ENCODE data around the gene NEK11. TPM values are rescaled to one million over a fixed set of nuclear protein-coding genes. Genes with fewer than 3 reads are reported as not detected.

The NEK11 gene
- polyA plus RNA-seq, 3 donors: 0.31 to 0.56 (median 0.43) TPM

DNA sequence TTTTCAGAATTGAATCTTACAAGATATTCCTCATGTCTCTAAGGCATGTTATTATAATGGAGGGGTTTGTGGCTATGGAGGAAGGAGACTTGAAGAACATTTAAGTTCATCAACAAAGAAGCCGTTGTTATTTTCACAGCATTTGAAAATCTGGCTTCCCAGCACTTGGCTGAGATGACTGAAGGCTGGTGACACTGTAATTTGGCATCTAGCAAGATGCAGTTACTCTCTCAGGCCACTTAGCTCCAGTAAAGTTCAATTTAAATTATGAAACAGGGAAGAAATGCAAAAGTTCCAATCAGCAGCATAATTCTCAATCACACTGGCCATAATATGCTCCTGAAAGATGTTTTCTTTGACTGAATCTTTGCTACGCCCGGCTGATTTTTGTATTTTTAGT is 215.5 kb downstream of the NEK11 start:
- no peak for DNase-seq
- no peak overlapping the region for H3K9ac ChIP-seq (ENCODE audit: insufficient read depth, low read length, poor library complexity, severe bottlenecking)
- no peaks in the 10 kb centered on the region for H3K9me3 ChIP-seq (replicated peaks in 1 of 2; ENCODE audit: control insufficient read depth in 1 of 2, insufficient read depth in 1 of 2, low read length in 2 of 2)
- WGBS (ENCODE audit: insufficient coverage): 100% methylated on average over 3 of the region's 3 CpGs
- Mint-ChIP-seq H3K27me3 (ENCODE audit: low read depth in 3 of 3) (peaks cover 0 to 2% (median 1%) of the 10 kb centered on the region in 3 donors), H3K4me1 (no peaks in the 10 kb centered on the region), H3K36me3 (no peaks in the 10 kb centered on the region), H3K27ac (no peak overlapping the region), H3K9me3 (no peaks in the 10 kb centered on the region), H3K4me3 (no peak overlapping the region)
- intact Hi-C loops (cut with micrococcal nuclease): no loop called here
- TF ChIP-seq CTCF (IDR thresholded peaks at IDR 0.05): no peak
- no peak overlapping the region for H3K27ac ChIP-seq (ENCODE audit: low read depth in 1 of 2, low read length in 2 of 2)
- no peak overlapping the region for H3K4me3 ChIP-seq (replicated peaks in 1 of 3; ENCODE audit: low read depth in 2 of 3, low read length in 3 of 3)
- no peaks in the 10 kb centered on the region for H3K36me3 ChIP-seq (replicated peaks in 1 of 2; ENCODE audit: control insufficient read depth in 1 of 2, insufficient read depth in 2 of 2, low read length in 2 of 2)
- no peaks in the 10 kb centered on the region for H3K27me3 ChIP-seq (ENCODE audit: control insufficient read depth in 2 of 2, insufficient read depth in 2 of 2, low read length in 2 of 2)
- H2AFZ ChIP-seq (ENCODE audit: insufficient read depth, low read depth, low read length, poor library complexity, severe bottlenecking): no peak overlapping the region
- no peaks in the 10 kb centered on the region for H3K79me2 ChIP-seq (ENCODE audit: insufficient read depth, low read length)
- no peaks in the 10 kb centered on the region for H3K4me1 ChIP-seq (ENCODE audit: control insufficient read depth in 1 of 2, insufficient read depth in 2 of 2, low read length in 2 of 2)
- H3K4me2 ChIP-seq (replicated peaks; ENCODE audit: extremely low read depth, low read length, poor library complexity, severe bottlenecking): no peak overlapping the region
- H4K20me1 ChIP-seq (ENCODE audit: insufficient read depth, low read length): no peaks in the 10 kb centered on the region

DNA sequence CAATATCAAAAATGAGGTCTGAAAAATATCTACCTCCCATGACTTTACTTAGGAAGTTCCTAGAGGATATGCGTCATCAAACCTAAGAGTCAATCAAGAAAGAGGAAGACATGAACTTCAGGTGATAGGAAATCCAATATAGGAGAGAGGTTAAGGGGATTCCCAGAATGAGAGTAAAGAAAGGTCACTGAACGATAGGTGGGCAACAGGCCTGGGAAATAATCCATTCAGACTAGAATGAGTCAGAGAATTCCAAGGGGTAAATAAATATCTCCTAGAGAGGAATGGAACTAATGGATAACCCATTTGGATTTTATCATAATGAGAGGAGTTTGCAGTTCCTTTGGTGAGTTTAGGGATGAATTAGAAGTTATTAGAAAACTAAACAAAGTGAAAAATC is 223.8 kb downstream of the NEK11 start:
- H3K27me3 Mint-ChIP-seq (ENCODE audit: low read depth in 3 of 3): peaks cover 0 to 5% (median 0%) of the 10 kb centered on the region in 3 donors
- no peaks in the 10 kb centered on the region for H3K36me3 Mint-ChIP-seq
- Histone ChIP-seq H3K27ac (ENCODE audit: low read depth in 1 of 2, low read length in 2 of 2) (no peak overlapping the region), H3K4me2 (replicated peaks; ENCODE audit: extremely low read depth, low read length, poor library complexity, severe bottlenecking) (no peak overlapping the region), H3K36me3 (replicated peaks in 1 of 2; ENCODE audit: control insufficient read depth in 1 of 2, insufficient read depth in 2 of 2, low read length in 2 of 2) (no peaks in the 10 kb centered on the region), H3K9ac (ENCODE audit: insufficient read depth, low read length, poor library complexity, severe bottlenecking) (no peak overlapping the region), H2AFZ (ENCODE audit: insufficient read depth, low read depth, low read length, poor library complexity, severe bottlenecking) (no peak overlapping the region), H3K9me3 (replicated peaks in 1 of 2; ENCODE audit: control insufficient read depth in 1 of 2, insufficient read depth in 1 of 2, low read length in 2 of 2) (peaks cover 0 to 3% of the 10 kb centered on the region in 2 donors), H3K4me1 (ENCODE audit: control insufficient read depth in 1 of 2, insufficient read depth in 2 of 2, low read length in 2 of 2) (no peaks in the 10 kb centered on the region), H3K79me2 (ENCODE audit: insufficient read depth, low read length) (no peaks in the 10 kb centered on the region), H3K27me3 (ENCODE audit: control insufficient read depth in 2 of 2, insufficient read depth in 2 of 2, low read length in 2 of 2) (no peaks in the 10 kb centered on the region), H3K4me3 (replicated peaks in 1 of 3; ENCODE audit: low read depth in 2 of 3, low read length in 3 of 3) (no peak overlapping the region), H4K20me1 (ENCODE audit: insufficient read depth, low read length) (no peaks in the 10 kb centered on the region)
- peaks cover 2 to 11% (median 8%) of the 10 kb centered on the region in 7 donors for H3K9me3 Mint-ChIP-seq
- no peak overlapping the region for H3K27ac Mint-ChIP-seq
- DNase-seq: no peak
- TF ChIP-seq CTCF (IDR thresholded peaks at IDR 0.05): no peak
- H3K4me1 Mint-ChIP-seq: no peaks in the 10 kb centered on the region
- WGBS (ENCODE audit: insufficient coverage): no CpG with 5 or more reads among the region's 2 CpGs
- no peak overlapping the region for H3K4me3 Mint-ChIP-seq
- intact Hi-C loops (cut with micrococcal nuclease): no loop called here
